Renal cortex interstitium (tissue), 11 donors: ENCODE results near the gene RBMS3. TPM values are rescaled to one million over a fixed set of nuclear protein-coding genes. Genes with fewer than 3 reads are reported as not detected.
A peak's percentile ranks its signal among the peaks of the same experiment; 100 is the strongest.
"Not testable (repeated sequence)": the region's sequence is repeated elsewhere in the genome, so short reads cannot be mapped to it uniquely, and the experiment has no call there.

Experiments
- DNase-seq, 11 donors: peaks; one replicate each; pipeline ENCODE4 v3.0.0-alpha.2; 2013; ENCODE audit warnings: low read depth in 9 of 11, low spot score in 4 of 11; ENCODE audit errors: extremely low read depth in 1 of 11
- polyA plus RNA-seq, 3 donors: library from polyadenylated mRNA; unstranded; fragments of 120-200 nt; gene quantifications; one replicate each; pipeline ENCODE4 v1.2.1, GENCODE V29; 2013; ENCODE audit not compliant: insufficient read length in 3 of 3

Gene RBMS3
- polyA plus RNA-seq, 3 donors, result 13.6 to 15.7 (median 14.4) TPM

GRCh38 chr3:29354894-29355293, 74.0 kb downstream of the RBMS3 start:
- DNase-seq, result no peak

- DNase-seq, result no peak
These were observed 75.2 kb downstream of the RBMS3 start for GRCh38 chr3:29356062-29356461.

- DNase-seq, result not testable (repeated sequence)
These were observed 79.4 kb downstream of the RBMS3 start for GRCh38 chr3:29360289-29360688.

- no peak for DNase-seq
These were observed 82.2 kb downstream of the RBMS3 start for GRCh38 chr3:29363110-29363509.

- DNase-seq, result no peak
These were observed 89.2 kb downstream of the RBMS3 start for GRCh38 chr3:29370021-29370420.

GRCh38 chr3:29370476-29371420, 89.9 kb downstream of the RBMS3 start:
- DNase-seq, result peak in 2 of 11 donors; percentile 22 to 25

- DNase-seq, result no peak
These were observed 92.3 kb downstream of the RBMS3 start for GRCh38 chr3:29373131-29373680.

- no peak for DNase-seq
These were observed 93.4 kb downstream of the RBMS3 start for GRCh38 chr3:29374226-29374625.

GRCh38 chr3:29379097-29379496, 98.2 kb downstream of the RBMS3 start:
- no peak for DNase-seq

- DNase-seq, result no peak
These were observed 100.7 kb downstream of the RBMS3 start for GRCh38 chr3:29381595-29381994.

- DNase-seq, result no peak
These were observed 101.5 kb downstream of the RBMS3 start for GRCh38 chr3:29382409-29382808.

GRCh38 chr3:29382845-29383244, 102.0 kb downstream of the RBMS3 start:
- DNase-seq, result no peak

GRCh38 chr3:29384640-29385039, 103.8 kb downstream of the RBMS3 start:
- peak in 8 of 11 donors; percentile 9 to 39 (median 23) for DNase-seq

GRCh38 chr3:29385046-29385830, 104.4 kb downstream of the RBMS3 start:
- no peak for DNase-seq

- no peak for DNase-seq
These were observed 108.5 kb downstream of the RBMS3 start for GRCh38 chr3:29389362-29389761.

GRCh38 chr3:29392625-29393388, 111.9 kb downstream of the RBMS3 start:
- no peak for DNase-seq

GRCh38 chr3:29393946-29394345, 113.1 kb downstream of the RBMS3 start:
- DNase-seq, result not testable (repeated sequence)

GRCh38 chr3:29397406-29397805, 116.5 kb downstream of the RBMS3 start:
- DNase-seq, result no peak

GRCh38 chr3:29398787-29399186, 117.9 kb downstream of the RBMS3 start:
- no peak for DNase-seq
